NB4 (cell line): ENCODE results near the gene KRTAP5-2.
"Not testable (repeated sequence)": the region's sequence is repeated elsewhere in the genome, so short reads cannot be mapped to it uniquely, and the experiment has no call there.

Experiments
- POLR2A ChIP-seq: IDR thresholded peaks from 2 replicates; pipeline ENCODE4 v1.6.1; 2011; ENCODE audit warnings: mild to moderate bottlenecking; ENCODE audit not compliant: insufficient read length; ENCODE audit errors: extremely low read depth
- TF ChIP-seq, protein P1 (sequence below): IDR thresholded peaks from one replicate; pipeline ENCODE4 v1.5.1; 2012; ENCODE audit warnings: low read depth, low read length

DNA sequence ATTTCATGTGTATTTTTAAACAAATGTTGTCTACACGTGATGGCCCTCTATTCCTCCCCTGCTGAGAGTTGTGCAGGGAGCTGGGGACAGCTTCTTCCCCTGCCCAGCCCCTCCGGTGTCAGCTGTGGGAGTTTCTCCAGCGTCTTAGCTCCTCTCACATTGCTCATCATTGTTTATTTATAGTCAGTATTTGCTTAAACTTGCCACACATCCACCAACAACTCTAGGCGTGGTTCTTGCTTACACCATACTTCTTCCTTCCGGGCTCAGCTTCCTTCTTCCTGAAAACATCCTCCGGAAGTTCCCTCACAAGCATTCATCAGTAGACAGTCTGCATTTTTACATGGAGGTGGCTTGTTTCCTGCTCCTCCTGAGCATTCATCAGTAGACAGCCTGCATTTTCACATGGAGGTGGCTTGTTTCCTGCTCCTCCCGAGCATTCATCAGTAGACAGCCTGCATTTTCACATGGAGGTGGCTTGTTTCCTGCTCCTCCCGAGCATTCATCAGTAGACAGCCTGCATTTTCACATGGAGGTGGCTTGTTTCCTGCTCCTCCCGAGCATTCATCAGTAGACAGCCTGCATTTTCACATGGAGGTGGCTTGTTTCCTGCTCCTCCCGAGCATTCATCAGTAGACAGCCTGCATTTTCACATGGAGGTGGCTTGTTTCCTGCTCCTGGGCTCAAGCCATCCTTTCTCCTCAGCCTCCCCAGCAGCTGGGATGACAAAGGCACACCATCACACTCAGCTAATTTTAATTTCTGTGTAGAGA lies 8.7 kb downstream of the KRTAP5-2 start:
- TF ChIP-seq, protein P1, sequence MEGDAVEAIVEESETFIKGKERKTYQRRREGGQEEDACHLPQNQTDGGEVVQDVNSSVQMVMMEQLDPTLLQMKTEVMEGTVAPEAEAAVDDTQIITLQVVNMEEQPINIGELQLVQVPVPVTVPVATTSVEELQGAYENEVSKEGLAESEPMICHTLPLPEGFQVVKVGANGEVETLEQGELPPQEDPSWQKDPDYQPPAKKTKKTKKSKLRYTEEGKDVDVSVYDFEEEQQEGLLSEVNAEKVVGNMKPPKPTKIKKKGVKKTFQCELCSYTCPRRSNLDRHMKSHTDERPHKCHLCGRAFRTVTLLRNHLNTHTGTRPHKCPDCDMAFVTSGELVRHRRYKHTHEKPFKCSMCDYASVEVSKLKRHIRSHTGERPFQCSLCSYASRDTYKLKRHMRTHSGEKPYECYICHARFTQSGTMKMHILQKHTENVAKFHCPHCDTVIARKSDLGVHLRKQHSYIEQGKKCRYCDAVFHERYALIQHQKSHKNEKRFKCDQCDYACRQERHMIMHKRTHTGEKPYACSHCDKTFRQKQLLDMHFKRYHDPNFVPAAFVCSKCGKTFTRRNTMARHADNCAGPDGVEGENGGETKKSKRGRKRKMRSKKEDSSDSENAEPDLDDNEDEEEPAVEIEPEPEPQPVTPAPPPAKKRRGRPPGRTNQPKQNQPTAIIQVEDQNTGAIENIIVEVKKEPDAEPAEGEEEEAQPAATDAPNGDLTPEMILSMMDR, result not testable (repeated sequence)
- TF ChIP-seq POLR2A, result not testable (repeated sequence)
